ENCODE measurements around the gene SPATA17.

GRCh38 chr1:217888328-217888727 is 257.2 kb downstream of the SPATA17 start:
- TF ChIP-seq, protein P1, sequence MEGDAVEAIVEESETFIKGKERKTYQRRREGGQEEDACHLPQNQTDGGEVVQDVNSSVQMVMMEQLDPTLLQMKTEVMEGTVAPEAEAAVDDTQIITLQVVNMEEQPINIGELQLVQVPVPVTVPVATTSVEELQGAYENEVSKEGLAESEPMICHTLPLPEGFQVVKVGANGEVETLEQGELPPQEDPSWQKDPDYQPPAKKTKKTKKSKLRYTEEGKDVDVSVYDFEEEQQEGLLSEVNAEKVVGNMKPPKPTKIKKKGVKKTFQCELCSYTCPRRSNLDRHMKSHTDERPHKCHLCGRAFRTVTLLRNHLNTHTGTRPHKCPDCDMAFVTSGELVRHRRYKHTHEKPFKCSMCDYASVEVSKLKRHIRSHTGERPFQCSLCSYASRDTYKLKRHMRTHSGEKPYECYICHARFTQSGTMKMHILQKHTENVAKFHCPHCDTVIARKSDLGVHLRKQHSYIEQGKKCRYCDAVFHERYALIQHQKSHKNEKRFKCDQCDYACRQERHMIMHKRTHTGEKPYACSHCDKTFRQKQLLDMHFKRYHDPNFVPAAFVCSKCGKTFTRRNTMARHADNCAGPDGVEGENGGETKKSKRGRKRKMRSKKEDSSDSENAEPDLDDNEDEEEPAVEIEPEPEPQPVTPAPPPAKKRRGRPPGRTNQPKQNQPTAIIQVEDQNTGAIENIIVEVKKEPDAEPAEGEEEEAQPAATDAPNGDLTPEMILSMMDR (conservative IDR thresholded peaks at IDR 0.05): no peak
- no peak for TF ChIP-seq ZFX (IDR thresholded peaks at IDR 0.05)
